Midbrain (tissue), 1 donor: ENCODE measurements around the gene RXFP4.
"Not testable (repeated sequence)": the region's sequence is repeated elsewhere in the genome, so short reads cannot be mapped to it uniquely, and the experiment has no call there.

Experiments used
- DNase-seq: peaks from one replicate; lab custom pipeline; 2025; lab: John Stamatoyannopoulos, UW

The RXFP4 gene

DNA sequence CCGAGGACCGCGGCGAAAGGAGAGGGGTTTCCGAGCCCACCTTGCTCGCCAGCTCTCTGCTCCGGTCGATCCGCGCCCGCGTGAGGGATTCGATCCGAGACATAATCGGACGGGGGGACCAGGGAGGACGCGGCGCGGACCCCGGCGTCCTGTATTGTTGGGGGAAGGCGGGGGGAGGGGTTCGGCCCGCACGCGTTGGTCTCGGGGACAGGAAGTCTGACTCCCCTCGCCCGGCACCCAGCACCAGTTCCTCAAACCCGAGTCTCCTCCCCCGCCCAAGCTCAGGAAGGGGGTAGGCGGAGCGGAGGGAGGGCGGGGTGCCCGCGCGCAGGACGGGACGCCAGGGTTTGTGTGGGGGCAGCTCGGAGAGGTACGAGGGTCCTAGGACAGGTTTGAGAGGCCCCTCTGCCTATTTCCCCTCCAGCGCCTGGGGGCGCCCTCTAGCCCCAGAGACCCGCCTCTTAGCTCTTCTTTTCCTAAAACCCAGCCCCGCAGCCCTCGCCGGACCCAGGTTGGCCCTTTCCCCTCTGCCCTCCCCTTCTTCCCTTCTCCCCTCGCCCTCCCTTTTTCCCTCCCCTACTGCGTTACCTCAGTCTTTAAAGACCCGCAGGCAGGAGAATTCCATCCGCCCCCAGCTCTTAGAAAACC is 37.0 kb downstream of the RXFP4 start, which contains the start of gene ARHGEF2:
ARHGEF2 (minus strand) TSS at position 223 of the 648 bp plus-strand sequence; CDS start at position 103, 120 bp downstream.
- DNase-seq: peak; percentile 60

GRCh38 chr1:155978973-155979429 is 37.6 kb downstream of the RXFP4 start:
- no peak for DNase-seq

GRCh38 chr1:155979597-155980343 is 38.3 kb downstream of the RXFP4 start:
- DNase-seq: no peak

DNA sequence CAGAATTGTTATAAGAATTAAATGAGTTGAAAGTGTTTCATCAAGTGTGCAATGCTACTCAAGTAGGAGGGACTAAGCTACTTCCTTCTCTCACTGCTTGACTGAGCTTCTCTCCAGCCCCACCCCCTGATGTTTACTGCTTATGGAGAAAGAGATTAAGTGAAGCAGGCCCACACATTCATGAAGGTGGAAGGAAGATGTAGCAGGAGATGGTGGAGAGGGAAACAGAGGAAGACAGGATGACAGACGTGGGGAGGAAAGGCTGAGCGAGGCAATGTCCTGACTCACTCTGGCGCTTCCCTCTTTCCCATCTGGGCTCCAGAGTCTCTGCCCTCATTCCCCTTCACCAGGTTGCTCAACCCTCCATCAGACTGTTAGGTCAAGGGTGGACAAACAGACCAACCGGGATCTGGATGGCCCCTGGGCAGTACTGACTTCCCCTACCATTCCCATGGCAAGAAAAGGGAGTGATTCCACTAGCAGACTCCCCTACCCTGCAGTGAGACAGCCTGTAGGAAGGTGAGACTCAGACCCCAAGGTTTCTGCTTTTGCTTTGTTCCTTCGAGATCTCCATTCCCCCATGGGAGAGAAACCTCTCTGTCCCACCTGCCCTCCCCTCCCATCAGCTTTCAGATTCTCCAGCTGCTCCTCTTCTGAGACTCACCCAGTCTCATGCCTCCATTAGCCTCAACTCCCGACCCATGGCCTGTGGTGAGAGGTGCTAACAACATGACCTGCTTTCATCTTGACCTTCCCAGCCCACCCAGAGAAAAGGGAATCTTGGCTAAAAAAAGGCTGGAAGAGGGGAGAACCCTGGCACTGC is 40.0 kb downstream of the RXFP4 start:
- no peak for DNase-seq

DNA sequence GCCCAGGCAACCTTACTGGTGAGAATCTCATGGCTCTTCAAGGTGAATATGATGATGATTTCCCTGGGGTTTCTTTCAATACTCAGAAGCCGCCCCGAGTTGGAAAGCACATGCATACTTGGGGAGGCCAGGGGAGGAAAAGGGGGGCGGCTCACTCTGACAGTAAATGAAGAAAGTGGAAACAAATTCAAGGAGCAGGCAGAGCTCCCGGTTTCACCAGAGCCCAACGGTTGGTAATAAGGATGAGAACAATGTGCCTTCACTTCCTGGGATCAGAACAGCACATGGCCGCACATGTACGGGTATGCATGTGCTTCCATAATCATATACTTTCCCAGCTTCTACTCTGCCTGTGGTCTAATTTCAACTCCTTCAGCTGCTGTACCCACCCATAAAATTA is 40.7 kb downstream of the RXFP4 start:
- DNase-seq: no peak

DNA sequence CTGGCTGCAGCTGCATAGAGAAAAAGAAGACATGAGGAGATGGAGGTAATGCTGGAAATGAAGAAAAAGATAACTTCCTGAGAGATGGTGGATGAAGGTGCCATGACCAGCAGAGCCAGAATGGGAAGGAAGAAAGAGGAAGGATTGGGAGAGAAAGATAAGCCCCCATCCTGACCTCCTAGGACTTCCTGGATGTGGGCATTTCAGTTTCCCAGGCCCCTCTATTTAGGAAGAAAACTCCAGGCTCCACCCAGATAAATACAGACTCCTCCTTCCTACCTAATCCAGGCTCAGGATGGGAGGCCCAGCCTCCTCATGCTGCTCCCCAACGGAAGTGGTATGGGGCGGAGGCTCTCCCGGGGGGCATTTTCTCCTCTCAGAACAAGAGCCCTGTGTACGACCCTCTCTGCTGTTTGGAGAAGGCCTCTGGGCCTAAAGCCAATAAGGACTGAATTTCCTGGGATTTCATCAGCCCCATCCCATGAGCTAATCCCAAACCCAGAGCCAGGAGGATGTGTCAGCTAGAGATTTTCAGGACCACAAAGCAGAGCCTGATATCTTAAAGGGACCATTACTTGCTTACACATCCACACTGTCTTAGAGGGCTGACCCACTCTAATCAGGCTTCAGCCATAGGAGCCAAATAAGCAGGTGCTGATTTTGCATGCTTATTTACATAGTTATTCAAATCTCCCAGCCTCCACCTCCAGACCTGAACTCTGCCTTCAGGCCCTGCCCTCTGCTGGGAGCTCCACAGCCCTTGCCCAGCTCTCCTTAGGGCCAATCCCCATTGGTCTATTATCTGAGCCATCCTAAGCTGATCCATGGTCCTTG is 42.0 kb downstream of the RXFP4 start:
- no peak for DNase-seq

GRCh38 chr1:155984341-155984740 is 42.9 kb downstream of the RXFP4 start:
- DNase-seq: no peak

DNA sequence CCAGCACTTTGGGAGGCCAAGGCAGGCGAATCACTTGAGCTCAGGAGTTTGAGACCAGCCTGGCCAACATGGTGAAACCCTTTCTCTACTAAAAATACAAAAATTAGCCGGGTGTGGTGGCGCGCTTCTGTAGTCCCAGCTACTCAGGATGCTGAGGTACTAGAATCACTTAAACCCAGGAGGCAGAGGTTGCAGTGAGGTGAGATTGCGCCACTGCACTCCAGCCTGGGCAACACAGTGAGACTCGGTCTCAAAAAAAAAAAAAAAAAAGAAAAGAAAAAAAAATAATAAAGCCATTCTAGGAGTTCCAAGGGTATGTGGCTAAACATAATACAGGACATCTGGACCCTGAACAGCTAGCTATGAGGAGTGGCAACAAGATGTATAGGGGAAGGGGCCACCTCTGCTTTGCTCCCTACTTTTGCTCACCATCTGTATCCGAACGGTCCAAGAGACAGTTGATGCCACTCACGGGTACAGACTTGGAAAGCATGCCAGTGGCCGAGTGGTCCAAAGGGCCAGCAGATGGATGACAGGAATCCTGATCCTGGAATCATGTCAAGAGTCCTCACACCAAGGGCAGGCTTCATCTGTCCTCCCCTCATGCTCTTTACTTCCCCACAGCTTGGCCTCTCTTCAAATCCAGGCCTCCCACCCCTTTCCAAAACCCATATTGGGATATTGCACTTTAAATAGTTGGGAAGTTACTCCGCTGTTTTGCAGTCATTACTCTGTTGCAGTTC is 43.6 kb downstream of the RXFP4 start:
- DNase-seq: not testable (repeated sequence)

DNA sequence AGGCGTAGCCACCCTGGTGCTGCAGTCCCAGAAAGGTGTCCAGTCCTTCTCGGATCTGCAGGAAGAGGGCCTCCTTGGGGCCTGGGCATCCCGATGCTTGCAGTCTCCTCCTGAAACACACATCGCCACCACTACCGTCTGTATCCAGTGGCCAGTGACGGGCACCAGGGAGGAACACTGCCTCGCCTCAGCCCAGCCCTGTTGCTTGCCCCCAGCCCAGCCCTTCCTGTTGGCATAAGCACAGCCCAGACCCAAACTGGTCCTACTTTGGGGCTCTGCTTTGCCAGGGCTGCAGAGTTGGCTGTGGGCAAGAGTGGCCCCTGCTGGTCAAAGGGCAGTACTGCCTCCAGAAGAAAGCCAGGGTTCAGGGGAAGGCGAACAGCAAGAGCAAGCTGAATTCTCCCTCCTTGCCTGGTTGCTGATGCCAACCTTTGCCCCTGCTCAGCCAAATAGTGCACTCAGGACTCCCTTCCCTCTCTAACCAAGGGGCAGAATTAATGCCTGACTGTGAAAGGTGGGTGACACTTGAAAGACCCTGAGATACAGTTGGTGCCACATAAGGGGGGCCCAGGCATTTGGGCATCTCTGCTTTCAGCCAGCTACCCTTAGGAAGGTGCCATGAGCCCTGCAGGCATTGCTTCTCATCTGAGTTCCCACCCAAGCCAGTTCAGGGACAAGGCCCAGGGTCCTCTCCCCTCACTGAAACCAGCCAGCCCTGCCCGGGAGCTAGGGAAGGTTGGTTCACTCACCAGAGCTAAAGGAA is 48.0 kb downstream of the RXFP4 start:
- peak; percentile 84 for DNase-seq

- DNase-seq: peak; percentile 35
Measured at GRCh38 chr1:155990005-155990739, 48.7 kb downstream of the RXFP4 start.
